ENCODE data around the gene ARPC1B. TPM values are rescaled to one million over a fixed set of nuclear protein-coding genes. Genes with fewer than 3 reads are reported as not detected.
"Not testable (repeated sequence)": the region's sequence is repeated elsewhere in the genome, so short reads cannot be mapped to it uniquely, and the experiment has no call there.

The ARPC1B gene
- total and polyA plus RNA-seq, 9 of the 15 experiments (the other 6 are each of a cell fraction or from before 2014, with no cell fraction given): 6.7 to 357 (median 211) TPM

- FAIRE-seq; intact Hi-C loops (cut with micrococcal nuclease); H3K9me1 ChIP-seq (ENCODE audit: control insufficient read depth, insufficient read depth, low read length); in situ Hi-C loops (cut with MboI); H2AFZ ChIP-seq (ENCODE audit: low read depth, low read length); H3K9me3 ChIP-seq (replicated peaks; ENCODE audit: control insufficient read depth, insufficient read depth, low read depth, low read length); BruUV-seq (replicated peaks); H3K27me3 ChIP-seq (ENCODE audit: control insufficient read depth in 2 of 2, insufficient read depth in 2 of 2, low read length in 2 of 2); DNase-seq (ENCODE audit: extremely low read depth in 1 of 4, low spot score in 3 of 4); CTCF ChIA-PET (ENCODE audit: low intra/inter-chr PET ratio); ATAC-seq: not testable (repeated sequence)
- TF ChIP-seq RBBP5 (IDR thresholded peaks at IDR 0.05; ENCODE audit: borderline replicate concordance, insufficient read depth, low read length, poor library complexity, severe bottlenecking) (peak; percentile 32), HMGN3 (IDR thresholded peaks at IDR 0.05; ENCODE audit: borderline replicate concordance, extremely low read depth, insufficient read length, low read depth, low read length) (peak; percentile 20), HMGXB4 (CRISPR knock-in tag; IDR thresholded peaks at IDR 0.05) (0 out of 2 replicates have a peak, but pooled peaks have one; percentile 39), MED1 (CRISPR knock-in tag; IDR thresholded peaks at IDR 0.05; ENCODE audit: borderline replicate concordance) (0 out of 2 replicates have a peak, but pooled peaks have one; percentile 38)
- Histone ChIP-seq H4K20me1 (replicated peaks; ENCODE audit: control insufficient read depth, insufficient read depth, low read length) (peaks cover 23% of the 10 kb centered on the region; the same call in 1 of the 2 replicates), H3K9ac (ENCODE audit: insufficient read depth in 1 of 2, low read depth in 2 of 2, low read length in 2 of 2) (peak overlapping the region; percentile 64 to 82), H3K4me2 (ENCODE audit: insufficient read depth, low read length) (peak overlapping the region; percentile 88), H3K79me2 (ENCODE audit: control insufficient read depth, insufficient read depth, low read length) (peaks cover 86% of the 10 kb centered on the region), H3K27ac (ENCODE audit: extremely low read depth, low read depth, low read length) (peak overlapping the region; percentile 73), H3K4me1 (replicated peaks in 1 of 2; ENCODE audit: control insufficient read depth in 2 of 2, insufficient read depth in 2 of 2, low read length in 2 of 2) (peaks cover 27 to 58% of the 10 kb centered on the region in 2 experiments), H3K4me3 (peak overlapping the region; percentile 10), H3K36me3 (ENCODE audit: control insufficient read depth, insufficient read depth, low read length) (peaks cover 67% of the 10 kb centered on the region)
- POLR2A ChIA-PET: interaction anchor here (0.6 to 1.4 kb wide), 4 partner anchors 8 to 25 kb away, joined by 3 to 4 read pairs (median 4); no protein-coding TSS in a partner anchor
- 54% methylated on average over 7 of the region's 7 CpGs for WGBS (ENCODE audit: insufficient coverage, low coverage, missing lambda C conversion rate)
Observed at GRCh38 chr7:99379693-99380031, 5.1 kb downstream of the ARPC1B start.

Data from K562 (cell line).